OCI-LY1 (cell line): ENCODE data around the gene TWF1.

Experiments
- H2AFZ ChIP-seq: fragments of 200-600 bp; sonication (generic), shearing (Covaris generic); 2 replicates; pipeline ENCODE4 v1.6.0; 2014; ENCODE audit warnings: antibody characterized with exemption, mild to moderate bottlenecking, low read length
- H3F3A ChIP-seq: fragments of 200-600 bp; sonication (generic), shearing (Covaris generic); 2 replicates; pipeline ENCODE4 v1.6.0; 2014; ENCODE audit warnings: mild to moderate bottlenecking, antibody characterized with exemption, low read length, moderate library complexity; ENCODE audit not compliant: insufficient read depth
- H3K27ac ChIP-seq: fragments of 200-600 bp; sonication (generic); 2 replicates; pipeline ENCODE4 v1.5.1; 2014; ENCODE audit warnings: low read length, mixed run types, mild to moderate bottlenecking, low read depth; ENCODE audit not compliant: poor library complexity, severe bottlenecking
- H3K27me3 ChIP-seq: fragments of 200-600 bp; sonication (generic); 2 replicates; pipeline ENCODE4 v1.6.0; 2014; ENCODE audit warnings: antibody characterized with exemption, mild to moderate bottlenecking, low read length, moderate library complexity; ENCODE audit not compliant: insufficient read depth
- H3K36me3 ChIP-seq: fragments of 200-600 bp; sonication (generic); 2 replicates; pipeline ENCODE4 v1.6.1; 2014; ENCODE audit warnings: mild to moderate bottlenecking, antibody characterized with exemption, low read length, moderate library complexity, mixed read lengths; ENCODE audit not compliant: insufficient read depth
- H3K4me1 ChIP-seq: fragments of 200-600 bp; sonication (generic); 2 replicates; pipeline ENCODE4 v1.5.1; 2014; ENCODE audit warnings: mild to moderate bottlenecking, low read length, moderate library complexity; ENCODE audit not compliant: insufficient read depth, severe bottlenecking
- H3K4me2 ChIP-seq: fragments of 200-600 bp; sonication (generic), shearing (Covaris generic); 2 replicates; pipeline ENCODE4 v1.6.1; 2014; ENCODE audit warnings: low read length
- H3K4me3 ChIP-seq: fragments of 200-600 bp; sonication (generic); 2 replicates; pipeline ENCODE4 v1.5.1; 2014; ENCODE audit warnings: low read length, low read depth, mild to moderate bottlenecking, mixed read lengths; ENCODE audit not compliant: poor library complexity, severe bottlenecking
- H3K79me2 ChIP-seq: fragments of 200-600 bp; shearing (Covaris generic); 2 replicates; pipeline ENCODE4 v1.6.1; 2016; ENCODE audit warnings: mixed run types, low read length, mixed read lengths; ENCODE audit not compliant: insufficient read depth
- H3K9ac ChIP-seq: fragments of 200-600 bp; sonication (generic), shearing (Covaris generic); 2 replicates; pipeline ENCODE4 v1.6.1; 2014; ENCODE audit warnings: mild to moderate bottlenecking, low read length, mixed read lengths
- H3K9me2 ChIP-seq: fragments of 200-600 bp; sonication (generic), shearing (Covaris generic); 2 replicates; pipeline ENCODE4 v1.6.1; 2014; ENCODE audit warnings: low read depth, mild to moderate bottlenecking, low read length, mixed read lengths
- H3K9me3 ChIP-seq: fragments of 200-600 bp; shearing (Covaris generic); 2 replicates; pipeline ENCODE4 v1.6.1; 2014; ENCODE audit warnings: low read length, mixed read lengths
- H4K20me1 ChIP-seq: fragments of 200-600 bp; sonication (generic), shearing (Covaris generic); 2 replicates; pipeline ENCODE4 v1.6.0; 2016; ENCODE audit warnings: mild to moderate bottlenecking, low read length; ENCODE audit not compliant: insufficient read depth
- CTCF ChIP-seq: fragments of 200-600 bp; sonication (generic), shearing (Covaris generic); IDR thresholded peaks from 2 replicates; pipeline ENCODE4 v1.5.1; 2017; ENCODE audit warnings: mild to moderate bottlenecking, antibody characterized with exemption, low read length, moderate library complexity, mixed read lengths
- EZH2 ChIP-seq: fragments of 200-600 bp; sonication (generic), shearing (Covaris generic); IDR thresholded peaks from 2 replicates; pipeline ENCODE4 v1.8.0; 2017; ENCODE audit warnings: borderline replicate concordance, mixed run types, mild to moderate bottlenecking, antibody characterized with exemption, low read length, moderate library complexity, mixed read lengths

The TWF1 gene

GRCh38 chr12:43835264-43835655, 29.1 kb upstream of the TWF1 start:
- H3K9ac ChIP-seq, result peak overlapping the region; percentile 61
- no peaks in the 10 kb centered on the region for H3K9me2 ChIP-seq
- H3K9me3 ChIP-seq, result no peaks in the 10 kb centered on the region
- no peaks in the 10 kb centered on the region for H3K79me2 ChIP-seq
- peak overlapping the region; percentile 80 for H3K4me3 ChIP-seq
- no peaks in the 10 kb centered on the region for H3F3A ChIP-seq
- H3K27me3 ChIP-seq, result no peaks in the 10 kb centered on the region
- H3K27ac ChIP-seq, result no peak overlapping the region
- H3K4me2 ChIP-seq, result peak overlapping the region; percentile 99
- no peak overlapping the region for H2AFZ ChIP-seq
- TF ChIP-seq EZH2 (no peak), CTCF (no peak)
- H4K20me1 ChIP-seq, result no peaks in the 10 kb centered on the region
- H3K36me3 ChIP-seq, result no peaks in the 10 kb centered on the region
- peaks cover 14% of the 10 kb centered on the region for H3K4me1 ChIP-seq

- 0 out of 2 replicates have a peak, but pooled peaks cover 3% of the 10 kb centered on the region for H3K27me3 ChIP-seq
- no peak overlapping the region for H3K9ac ChIP-seq
- no peaks in the 10 kb centered on the region for H3K9me3 ChIP-seq
- H3K4me2 ChIP-seq, result no peak overlapping the region
- peaks cover 14% of the 10 kb centered on the region for H3K4me1 ChIP-seq
- H3K9me2 ChIP-seq, result no peaks in the 10 kb centered on the region
- TF ChIP-seq EZH2 (no peak), CTCF (no peak)
- no peaks in the 10 kb centered on the region for H3K36me3 ChIP-seq
- no peaks in the 10 kb centered on the region for H3K79me2 ChIP-seq
- no peaks in the 10 kb centered on the region for H3F3A ChIP-seq
- H3K4me3 ChIP-seq, result no peak overlapping the region
- no peak overlapping the region for H3K27ac ChIP-seq
- H4K20me1 ChIP-seq, result no peaks in the 10 kb centered on the region
- H2AFZ ChIP-seq, result no peak overlapping the region
These were observed 26.5 kb upstream of the TWF1 start for GRCh38 chr12:43832463-43833168.

GRCh38 chr12:43827093-43827492, 21.0 kb upstream of the TWF1 start:
- TF ChIP-seq EZH2 (no peak), CTCF (no peak)
- no peak overlapping the region for H3K4me2 ChIP-seq

More at GRCh38 chr12:43827093-43827492, 21.0 kb upstream of the TWF1 start:
- no peaks in the 10 kb centered on the region for H3K79me2 ChIP-seq
- no peaks in the 10 kb centered on the region for H3K9me3 ChIP-seq
- no peak overlapping the region for H3K9ac ChIP-seq
- H3K4me3 ChIP-seq, result no peak overlapping the region
- no peaks in the 10 kb centered on the region for H3F3A ChIP-seq
- H3K36me3 ChIP-seq, result no peaks in the 10 kb centered on the region
- no peaks in the 10 kb centered on the region for H3K9me2 ChIP-seq
- H3K4me1 ChIP-seq, result no peaks in the 10 kb centered on the region
- H3K27me3 ChIP-seq, result 0 out of 2 replicates have a peak, but pooled peaks cover 3% of the 10 kb centered on the region
- no peak overlapping the region for H3K27ac ChIP-seq
- no peaks in the 10 kb centered on the region for H4K20me1 ChIP-seq
- H2AFZ ChIP-seq, result no peak overlapping the region
